ENCODE data around the gene MXRA8.

Gene MXRA8

DNA sequence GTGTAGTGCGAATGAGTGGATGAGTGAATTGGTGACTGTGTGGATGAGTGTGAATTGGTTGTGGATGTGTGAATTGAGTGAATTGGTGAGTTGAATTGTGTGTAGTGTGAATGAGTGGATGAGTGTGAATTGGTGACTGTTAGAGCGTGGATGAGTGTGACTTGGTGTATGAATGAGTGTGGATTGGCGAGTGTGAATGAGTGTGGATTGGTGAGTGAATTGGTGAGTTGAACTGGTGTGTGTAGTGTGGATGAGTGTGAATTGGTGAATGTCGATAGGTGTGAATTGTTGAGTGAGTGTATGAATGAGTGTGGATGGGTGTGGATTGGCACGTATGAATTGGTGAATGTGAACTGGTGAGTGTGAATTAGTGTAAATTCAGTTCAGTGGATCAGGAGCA, 9.0 kb upstream of the MXRA8 start:
- DNase-seq (ENCODE audit: low spot score): no peak

DNA sequence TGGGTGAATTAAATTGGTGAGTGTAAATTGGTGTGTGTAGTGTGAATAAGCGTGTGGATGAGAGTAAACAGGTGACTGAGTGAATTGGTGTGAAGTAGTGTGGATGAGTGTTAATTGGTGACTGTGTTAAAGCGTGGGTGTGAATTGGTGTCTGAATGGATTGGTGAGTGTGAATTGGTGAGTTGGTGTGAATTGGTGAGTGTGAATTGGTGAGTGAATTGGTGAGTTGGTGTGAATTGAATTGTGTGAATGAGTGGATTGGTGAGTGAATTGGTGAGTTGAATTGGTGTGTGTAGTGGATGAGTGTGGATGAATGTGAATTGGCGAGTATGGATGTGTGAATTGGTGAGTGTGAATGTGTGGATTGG, 8.3 kb upstream of the MXRA8 start:
- DNase-seq (ENCODE audit: low spot score): no peak

DNA sequence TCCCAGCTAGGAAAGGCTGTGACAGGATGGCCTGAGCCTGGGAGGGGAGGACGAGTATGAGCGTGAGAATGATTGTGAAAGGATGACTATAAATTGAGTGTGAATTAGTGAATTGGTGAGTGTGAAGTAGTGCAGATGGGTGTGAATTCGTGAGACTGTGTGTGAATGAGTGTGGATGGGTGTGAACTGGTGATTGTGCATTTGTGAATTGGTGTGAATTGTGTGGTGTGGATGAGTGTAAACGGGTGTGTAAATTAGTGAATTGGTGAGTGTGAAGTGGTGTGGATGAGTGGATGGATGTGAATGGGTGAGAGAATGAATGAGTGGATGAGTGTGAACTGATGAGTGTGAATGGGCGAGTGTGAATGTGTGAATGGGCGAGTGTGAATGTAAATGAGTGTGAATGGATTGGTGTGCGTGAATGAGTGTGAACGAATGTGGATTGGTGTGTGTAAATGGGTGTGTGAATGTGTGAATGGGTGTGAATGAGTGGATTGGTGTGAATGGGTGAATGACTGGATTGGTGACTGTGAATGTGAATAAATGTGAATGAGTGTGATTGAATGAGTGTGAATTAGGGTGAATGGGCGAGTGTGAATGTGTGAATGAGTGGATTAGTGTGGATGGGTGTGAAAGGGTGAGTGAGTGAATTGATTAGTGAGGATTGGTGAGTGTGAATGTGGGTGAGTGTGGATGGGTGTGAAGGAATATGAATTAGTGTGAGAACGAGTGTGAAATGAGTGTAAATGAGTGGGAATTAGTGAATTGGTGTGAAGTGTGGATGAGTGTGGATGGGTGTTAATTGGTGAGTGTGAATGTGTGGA, 7.7 kb upstream of the MXRA8 start:
- no peak for DNase-seq (ENCODE audit: low spot score)

DNA sequence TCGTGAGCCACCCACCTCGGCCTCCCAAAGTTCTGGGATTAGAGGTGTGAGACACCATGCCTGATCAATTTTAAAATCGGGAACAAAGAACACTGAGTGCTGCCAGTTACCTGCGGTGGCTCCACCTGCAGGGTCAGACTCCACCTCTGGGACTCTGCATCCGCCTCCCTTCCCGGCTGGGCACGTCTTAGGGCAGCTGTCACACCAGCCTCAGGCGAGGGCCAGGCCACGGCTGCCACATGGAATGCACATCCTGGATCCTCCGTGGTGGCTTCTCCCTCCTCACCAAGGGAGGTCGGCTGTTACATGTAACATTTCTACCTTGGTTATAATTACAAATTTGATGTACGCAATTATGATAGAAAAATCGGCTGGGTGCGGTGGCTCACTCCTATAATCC, 5.9 kb upstream of the MXRA8 start:
- DNase-seq (ENCODE audit: low spot score): no peak

DNA sequence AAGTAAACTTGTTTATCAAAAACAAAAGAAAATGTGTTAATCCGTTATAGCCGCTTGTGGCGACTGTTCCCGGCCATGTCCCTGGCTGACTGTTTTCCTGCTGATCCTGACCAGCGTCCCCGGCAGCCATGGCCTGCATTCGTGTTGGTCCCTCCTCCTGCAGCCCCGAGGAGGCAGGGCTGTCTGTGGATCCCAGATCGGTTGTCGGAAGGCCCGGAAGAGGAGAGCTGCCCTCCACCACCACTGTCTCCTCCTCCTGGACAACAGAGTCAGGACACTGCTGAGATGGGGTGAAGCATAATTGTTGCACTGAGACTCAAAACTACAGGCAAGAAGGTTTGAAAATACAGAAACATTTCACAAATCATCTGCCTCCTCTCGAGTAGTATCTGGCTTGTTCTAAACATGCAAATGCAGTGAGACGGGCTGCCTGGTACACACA, 3.6 kb upstream of the MXRA8 start:
- no peak for DNase-seq (ENCODE audit: low spot score)

DNA sequence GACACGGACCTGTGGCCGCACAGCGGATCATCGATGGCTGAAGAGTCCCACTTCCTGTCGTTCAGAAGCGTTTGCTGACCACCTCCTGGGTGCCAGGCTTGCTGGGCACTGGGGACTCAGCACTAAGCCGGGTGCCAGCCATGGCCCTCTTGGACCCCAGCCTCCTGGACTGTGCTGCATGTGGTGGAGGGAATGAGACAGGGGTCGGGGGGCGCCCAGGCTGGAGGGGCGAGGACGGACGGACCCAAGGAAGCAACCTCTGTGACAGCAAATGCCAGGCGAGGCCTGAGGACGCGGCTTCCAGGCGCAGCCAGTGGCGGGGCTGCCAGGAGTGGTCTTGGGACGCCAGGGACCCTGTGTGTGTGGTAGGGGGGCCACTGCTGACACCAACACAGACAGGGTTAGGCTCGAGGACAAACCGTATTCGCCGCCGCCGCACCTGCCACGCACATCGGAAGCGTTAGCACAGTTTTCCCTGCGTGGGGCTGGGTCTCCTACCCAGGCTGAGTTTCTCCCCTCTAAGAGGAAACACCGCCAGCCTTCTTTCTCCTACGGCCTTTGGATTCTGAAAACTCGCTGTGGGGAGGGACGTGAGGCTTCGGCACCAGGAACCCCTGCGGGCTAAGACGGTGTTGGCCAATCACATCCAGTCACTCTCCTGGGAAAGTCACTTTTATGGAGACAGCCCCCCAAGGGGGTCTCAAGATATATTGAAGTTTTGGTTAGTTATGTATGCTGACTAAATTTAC, 3.1 kb upstream of the MXRA8 start:
- DNase-seq (ENCODE audit: low spot score): no peak

DNA sequence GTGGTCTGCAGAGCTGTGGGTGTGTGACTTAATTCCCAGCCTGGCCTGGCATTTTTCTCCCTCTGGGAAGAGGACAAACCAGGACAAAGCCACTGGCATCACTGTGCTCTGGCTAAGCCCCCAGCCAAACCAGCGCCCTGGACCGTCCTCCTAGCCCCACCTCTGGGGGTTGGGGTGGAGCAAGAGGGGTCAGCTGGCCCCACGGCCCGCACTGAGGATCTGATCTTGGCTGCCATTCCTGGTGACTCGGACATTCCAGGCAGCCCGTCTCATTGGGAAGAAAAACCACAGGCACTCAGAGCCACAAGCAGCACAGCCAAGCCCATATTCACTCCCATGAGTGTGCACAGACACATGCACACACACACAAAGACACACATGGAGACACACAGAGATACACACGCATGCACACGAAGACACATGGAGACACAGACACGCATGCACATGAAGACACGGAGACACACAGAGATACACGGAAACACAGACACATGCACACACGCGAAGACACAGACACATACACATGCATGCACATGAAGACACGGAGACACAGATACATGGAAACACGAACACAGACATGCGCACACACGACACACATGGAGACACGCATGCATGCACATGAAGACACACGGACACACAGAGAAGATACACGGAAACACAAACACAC, 2.3 kb upstream of the MXRA8 start:
- DNase-seq (ENCODE audit: low spot score): no peak

DNA sequence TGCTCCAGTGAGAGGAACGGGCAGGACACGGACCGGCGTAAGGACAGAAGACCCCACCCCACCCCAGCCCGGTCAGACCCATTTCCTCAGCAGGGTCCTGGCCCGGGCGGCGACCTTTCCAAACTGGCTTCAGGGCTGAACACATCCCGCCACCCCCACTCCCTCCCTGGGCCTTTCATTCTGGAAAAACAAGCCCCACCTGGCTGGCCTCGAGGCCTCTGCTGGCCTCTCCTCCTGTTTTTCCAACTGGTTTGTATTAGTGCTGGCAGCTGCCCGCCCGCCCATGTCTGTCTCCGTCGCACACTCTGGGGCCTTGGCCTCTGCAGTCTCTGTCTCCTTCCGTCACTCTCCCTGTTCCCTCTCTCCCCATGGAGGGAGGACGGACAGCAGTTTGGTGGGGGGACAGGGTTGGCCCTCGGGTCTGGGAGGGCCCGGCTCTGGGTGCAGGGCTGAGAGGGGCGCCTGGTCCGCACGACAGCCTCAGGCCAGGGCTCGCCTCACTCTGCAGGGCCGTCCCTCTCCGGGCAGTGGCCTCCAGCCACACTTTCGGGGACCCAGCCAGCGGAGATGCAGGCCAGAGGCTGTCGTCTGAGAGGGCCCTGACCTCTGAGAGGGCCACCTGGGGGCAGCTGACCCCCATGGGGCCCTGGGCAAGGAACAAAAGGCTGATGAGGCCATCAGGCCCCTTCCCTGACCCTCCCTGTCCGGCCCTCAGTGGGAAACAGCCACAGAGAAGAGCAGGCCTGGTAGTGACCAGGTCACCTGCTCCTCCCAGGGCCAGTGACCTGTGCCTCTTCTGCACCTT, 1.5 kb upstream of the MXRA8 start:
- DNase-seq (ENCODE audit: low spot score): no peak

DNA sequence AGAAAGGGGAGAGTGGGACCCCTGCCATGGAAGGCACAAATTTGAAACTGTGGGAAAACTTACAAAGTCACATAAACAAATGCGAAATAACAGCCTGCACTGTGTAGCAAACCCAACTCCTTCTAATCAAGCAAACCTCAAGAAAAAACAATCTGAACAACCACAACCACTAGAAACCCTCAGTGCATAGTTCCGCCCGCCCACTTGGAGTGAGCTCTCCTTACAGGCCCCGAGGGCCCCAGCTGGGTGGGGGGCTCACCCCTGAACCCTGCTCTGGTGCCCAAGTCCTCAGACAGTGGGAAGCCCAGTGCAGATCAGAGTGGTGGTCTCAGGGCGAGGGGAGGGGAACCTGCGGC, 931 bp upstream of the MXRA8 start:
- no peak for DNase-seq (ENCODE audit: low spot score)

DNA sequence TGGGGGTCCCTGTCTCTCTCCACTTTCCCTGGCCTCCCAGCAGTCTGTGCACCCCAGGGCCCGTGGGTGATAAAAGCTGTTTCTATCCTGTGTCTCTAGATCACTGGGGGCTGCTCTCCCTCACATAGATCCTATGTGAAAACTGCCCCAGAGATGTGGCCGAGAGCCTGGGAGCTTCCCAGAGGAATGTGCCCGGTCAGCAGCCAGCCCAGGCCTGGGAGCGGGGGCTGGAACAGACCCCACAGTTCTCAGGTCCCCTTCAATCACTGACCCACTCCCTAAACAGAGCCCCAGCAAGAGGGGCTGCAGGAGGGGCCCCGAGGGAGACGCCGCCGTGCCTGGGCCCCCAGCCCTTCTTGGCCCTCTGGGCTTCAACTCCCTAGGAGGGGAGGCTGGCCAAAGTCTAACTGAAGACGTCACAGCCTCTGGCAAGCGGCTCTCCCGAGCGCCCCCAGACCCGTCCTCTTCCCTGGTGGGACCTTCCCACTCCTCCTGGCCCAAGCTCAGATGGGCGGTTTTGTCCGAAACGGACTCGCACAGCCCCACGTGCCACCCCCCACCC, 403 bp downstream of the MXRA8 start:
- DNase-seq (ENCODE audit: low spot score): no peak

DNA sequence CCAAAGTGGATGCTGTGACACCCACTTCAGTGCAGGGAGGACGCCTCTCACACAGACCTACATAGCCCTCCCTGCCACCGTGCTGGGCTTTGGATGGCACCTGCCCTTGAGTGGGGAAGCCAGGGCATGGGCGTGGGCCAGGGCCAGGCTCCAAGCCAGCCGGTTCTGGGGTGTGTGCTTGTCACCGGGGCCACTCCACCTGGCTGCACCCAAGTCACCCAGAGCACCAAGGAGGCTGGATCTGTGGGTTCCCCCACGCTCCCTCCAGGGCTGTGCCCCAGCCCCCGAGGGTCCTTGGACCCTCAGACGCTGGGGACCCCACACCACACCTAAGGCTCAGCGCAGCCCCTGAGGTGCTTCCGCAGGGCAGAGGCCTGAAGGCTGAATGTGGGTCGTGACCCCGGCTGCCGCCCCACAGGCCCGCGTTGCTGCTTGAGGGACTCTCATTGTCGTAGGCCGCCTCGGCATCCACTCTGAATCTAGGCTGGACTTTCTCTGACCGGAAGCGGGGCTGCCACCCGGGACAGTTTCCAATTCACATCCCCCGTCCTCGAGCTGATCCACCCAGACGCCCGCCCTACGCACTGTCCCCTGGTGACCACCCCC, 1.5 kb downstream of the MXRA8 start:
- no peak for DNase-seq (ENCODE audit: low spot score)

DNA sequence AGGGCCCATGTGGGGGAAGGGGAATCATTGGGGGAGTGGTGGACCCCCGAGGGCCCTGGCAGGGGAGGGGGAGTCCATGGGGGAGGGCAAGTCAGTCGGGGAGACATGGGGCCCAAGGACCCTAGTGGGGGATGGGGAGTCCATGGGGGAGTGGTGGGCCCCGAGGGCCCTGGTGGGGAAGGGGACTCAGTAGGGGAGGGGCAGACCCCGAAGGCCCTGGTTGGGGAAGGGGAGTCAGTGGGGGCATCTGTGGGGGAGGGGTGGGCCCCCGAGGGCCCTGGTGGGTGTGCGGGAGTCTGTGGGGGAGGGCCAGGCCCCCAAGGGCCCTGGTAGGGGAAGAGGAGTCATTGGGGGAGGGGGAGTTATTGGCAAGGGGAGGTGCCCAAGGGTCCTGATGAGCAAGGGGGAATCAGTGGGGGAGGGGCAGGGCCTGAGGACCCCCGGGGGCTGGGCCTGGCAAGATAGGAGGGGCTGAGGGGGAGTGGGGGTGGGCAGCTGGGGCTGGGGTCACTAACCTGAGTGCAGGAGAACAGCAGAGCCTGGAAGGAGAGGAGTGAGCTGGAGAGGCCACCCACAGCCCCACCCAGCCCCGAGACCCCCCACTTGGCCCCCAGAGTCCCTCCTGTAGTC, 2.1 kb downstream of the MXRA8 start:
- DNase-seq (ENCODE audit: low spot score): no peak

DNA sequence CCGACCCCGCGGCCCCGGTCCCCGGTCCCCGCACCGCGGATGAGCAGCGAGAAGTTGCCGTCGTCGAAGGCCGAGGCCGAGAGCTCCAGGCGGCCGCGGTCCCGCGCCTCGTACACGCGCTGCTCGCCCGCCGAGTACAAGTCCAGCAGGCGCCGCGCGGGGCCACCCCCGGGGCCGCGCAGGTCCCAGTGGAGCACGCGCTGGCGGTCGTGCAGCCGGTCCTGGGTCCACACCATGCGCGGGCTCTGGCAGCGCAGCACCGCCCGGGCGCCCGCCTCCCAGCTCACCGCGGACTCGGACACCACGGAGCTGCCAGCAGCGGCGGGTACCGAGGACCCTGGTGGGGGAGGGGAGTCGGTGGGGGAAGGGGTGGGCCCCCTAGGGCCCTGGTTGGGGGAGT, 2.9 kb downstream of the MXRA8 start:
- DNase-seq (ENCODE audit: low spot score): peak; percentile 72

DNA sequence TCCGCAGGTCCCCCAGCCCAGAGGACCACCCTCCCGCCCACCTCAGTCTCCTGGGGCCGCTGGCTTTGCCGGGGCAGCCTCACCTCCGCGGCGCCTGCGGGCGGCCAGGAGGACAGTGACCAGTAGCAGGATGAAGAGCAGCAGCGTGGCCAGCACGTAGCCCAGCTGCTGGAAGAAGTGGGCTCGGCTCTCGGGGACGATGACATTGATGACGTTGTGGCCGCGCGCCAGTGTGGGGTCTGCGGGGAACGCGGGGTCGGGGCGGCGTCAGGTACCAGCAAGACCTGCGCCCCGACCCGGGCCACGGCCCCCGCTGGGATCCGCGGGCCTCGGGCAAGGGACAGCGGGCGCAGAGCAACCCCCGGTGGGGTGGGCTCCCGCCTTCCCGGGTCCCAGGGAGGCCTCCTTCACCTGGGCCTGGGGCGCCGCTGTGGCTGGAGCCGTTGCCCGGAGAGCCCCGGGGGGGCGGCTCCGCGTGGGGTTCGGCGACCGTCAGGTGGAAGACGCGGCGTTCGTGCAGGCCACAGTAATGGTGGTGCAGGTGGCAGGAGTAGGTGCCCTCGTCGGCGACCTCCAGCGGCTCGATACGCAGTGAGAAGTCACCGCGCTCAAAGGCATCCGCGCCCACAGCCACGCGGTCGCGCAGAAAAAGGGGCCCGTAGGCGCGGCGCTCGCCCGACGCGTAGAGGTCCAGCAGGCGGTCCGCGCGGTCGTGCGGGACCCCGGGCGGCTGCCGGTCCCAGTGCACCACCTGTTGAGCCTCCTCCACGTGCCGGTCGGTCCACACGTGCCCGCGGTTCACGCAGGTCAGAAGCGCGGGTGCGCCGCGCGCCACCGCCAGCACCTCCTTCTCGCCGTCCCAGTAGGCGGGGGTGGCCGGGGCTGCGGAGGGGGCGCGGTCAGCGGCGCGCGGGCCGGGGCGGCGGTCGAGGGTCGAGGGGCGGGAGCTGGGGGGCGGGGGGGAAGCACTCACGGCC, 3.8 kb downstream of the MXRA8 start:
- no peak for DNase-seq (ENCODE audit: low spot score)

DNA sequence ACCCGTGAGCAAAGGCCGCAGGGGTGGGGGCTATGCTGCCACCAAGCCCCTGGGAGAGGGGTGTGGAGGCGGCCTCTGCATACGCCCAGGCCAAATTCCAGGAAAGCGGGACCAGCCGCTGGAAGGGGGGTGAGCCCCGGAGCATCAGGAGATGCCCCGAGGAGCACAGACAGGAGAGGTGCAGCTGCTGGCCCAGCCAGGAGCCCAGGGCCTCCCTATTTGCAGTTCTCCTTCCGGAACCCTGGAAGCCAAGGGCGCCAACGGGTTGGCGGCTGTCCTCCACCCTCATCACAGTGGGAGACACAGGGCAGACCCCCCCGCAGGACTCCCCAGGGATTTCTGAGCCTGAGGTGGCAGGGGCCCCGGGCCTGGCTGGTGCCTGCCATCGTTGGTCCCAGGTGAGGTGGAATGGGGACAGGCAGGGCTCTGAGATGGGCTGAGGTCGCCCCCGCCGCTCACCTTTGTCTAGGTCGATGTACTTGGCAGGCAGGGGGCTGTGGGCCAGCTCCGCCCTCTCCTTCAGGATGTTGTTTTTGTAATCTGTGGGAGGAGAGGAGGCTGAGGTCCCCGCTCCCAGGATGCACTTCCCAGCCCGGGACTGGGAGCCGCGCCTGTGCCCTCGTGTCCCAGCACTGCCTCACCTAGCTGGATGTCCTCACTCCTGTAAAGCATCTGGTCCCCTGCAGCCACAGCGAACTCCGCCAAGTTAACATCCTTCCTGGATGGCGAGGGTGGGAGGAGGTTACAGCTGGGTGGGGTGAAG, 4.8 kb downstream of the MXRA8 start:
- no peak for DNase-seq (ENCODE audit: low spot score)

DNA sequence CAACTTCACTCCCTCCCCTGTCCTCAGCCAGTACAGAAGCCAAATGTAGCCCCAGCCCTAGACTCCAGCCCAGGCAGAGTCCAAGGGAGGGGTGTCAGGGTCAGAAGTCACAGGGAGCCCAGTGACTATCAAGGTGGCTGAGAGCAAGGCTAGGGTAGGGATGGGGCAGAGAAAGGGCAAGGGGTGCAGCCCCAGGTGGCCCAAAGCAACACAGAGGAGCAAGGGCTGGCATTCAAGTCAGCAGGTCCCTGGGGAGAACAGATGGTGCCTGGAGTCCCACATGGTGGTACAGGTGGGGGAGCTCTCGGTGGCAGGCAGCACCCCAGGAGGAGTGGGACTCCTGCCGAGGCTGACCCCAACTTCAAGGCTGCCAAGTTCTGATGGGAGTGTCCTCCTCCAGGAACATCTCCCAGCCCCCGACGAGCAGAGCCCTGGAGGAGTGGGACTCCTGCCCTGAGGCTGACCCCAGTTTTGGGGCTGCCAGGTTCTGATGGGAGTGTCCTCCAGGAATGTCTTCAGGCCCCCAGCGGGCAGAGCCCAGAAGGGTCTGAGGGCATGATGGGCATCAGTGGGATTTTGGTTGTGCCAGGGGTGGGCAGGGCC, 5.5 kb downstream of the MXRA8 start:
- DNase-seq (ENCODE audit: low spot score): no peak

DNA sequence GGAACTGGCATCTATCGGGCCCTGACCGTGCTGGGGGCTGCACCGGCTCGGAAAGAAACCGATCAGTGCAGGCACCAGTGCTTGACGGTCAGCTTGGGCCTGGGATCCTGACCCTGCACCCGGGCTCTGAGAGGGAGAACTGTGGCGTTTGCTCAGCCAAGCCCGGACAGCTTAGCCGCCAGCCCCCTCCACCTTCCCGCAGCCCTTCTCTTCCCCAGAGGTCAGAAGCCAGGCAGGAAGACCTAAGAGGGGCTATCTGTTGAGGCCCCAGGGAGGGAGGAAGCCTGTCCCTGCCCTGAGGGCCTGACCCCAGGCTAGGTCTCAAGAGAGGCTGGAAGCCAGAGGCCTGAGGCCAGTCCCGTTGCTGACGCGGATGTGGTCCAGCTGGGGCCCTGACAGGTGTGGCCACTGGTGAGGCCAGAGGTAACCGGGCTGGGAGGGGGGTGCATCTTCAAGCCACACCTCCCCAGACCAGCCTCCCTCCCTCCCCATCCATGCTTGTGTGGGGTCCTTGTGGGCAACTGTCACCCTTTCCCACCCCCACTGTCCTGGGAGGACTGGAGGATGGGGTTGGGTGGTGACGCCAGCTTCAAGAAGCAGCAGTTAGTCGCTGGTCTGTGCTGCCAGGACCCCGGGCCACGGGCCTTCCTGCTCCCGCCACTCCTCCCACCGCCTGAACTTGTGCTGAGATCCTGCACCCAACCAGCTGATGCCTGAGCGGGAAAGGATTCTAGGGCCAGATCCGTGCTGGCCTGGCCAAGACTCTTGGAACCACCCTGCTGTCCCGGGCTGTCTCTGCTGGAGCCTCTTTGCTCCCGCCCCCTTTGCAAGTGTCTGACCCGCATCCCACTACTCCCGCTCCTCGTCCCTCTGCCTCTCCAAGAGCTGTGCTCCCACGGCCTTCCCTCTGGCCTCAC, 6.6 kb downstream of the MXRA8 start:
- no peak for DNase-seq (ENCODE audit: low spot score)

Measured in D341Med (cell line).